Hepatocyte (in vitro differentiated cells): Measurements from ENCODE around the gene ACACA. TPM values are rescaled to one million over a fixed set of nuclear protein-coding genes. Genes with fewer than 3 reads are reported as not detected.

ENCODE experiments used
- DNase-seq: peaks from one replicate; pipeline ENCODE4 v3.0.0-alpha.2; 2016; ENCODE audit warnings: low spot score
- H2AFZ ChIP-seq: fragments of 200-600 bp; sonication (generic); 2 replicates; pipeline ENCODE4 v1.6.0; 2016; ENCODE audit warnings: antibody characterized with exemption, mild to moderate bottlenecking
- H3K27ac ChIP-seq: fragments of 200-600 bp; sonication (generic); 2 replicates; pipeline ENCODE4 v1.5.1; 2016; ENCODE audit warnings: mild to moderate bottlenecking
- H3K27me3 ChIP-seq: fragments of 200-600 bp; sonication (generic); 2 replicates; pipeline ENCODE4 v1.6.1; 2016
- H3K36me3 ChIP-seq: fragments of 200-600 bp; sonication (generic); replicated peaks from 2 replicates; pipeline ENCODE4 v1.5.1; 2016; ENCODE audit warnings: low read depth; ENCODE audit not compliant: insufficient read depth
- H3K4me1 ChIP-seq: fragments of 200-600 bp; sonication (generic); 2 replicates; pipeline ENCODE4 v1.5.1; 2016; ENCODE audit warnings: mild to moderate bottlenecking, moderate library complexity; ENCODE audit not compliant: insufficient read depth
- H3K4me2 ChIP-seq: fragments of 200-600 bp; sonication (generic); 2 replicates; pipeline ENCODE4 v1.6.0; 2016
- H3K4me3 ChIP-seq: fragments of 200-600 bp; sonication (generic); 2 replicates; pipeline ENCODE4 v1.5.1; 2016; ENCODE audit warnings: mild to moderate bottlenecking
- H3K79me2 ChIP-seq: fragments of 200-600 bp; sonication (generic); 2 replicates; pipeline ENCODE4 v1.6.0; 2017; ENCODE audit warnings: mild to moderate bottlenecking
- H3K9me2 ChIP-seq: fragments of 200-600 bp; sonication (generic); replicated peaks from 2 replicates; pipeline ENCODE4 v1.6.0; 2017; ENCODE audit warnings: mild to moderate bottlenecking; ENCODE audit not compliant: insufficient read depth
- H3K9me3 ChIP-seq: fragments of 200-600 bp; sonication (generic); 2 replicates; pipeline ENCODE4 v1.5.1; 2016; ENCODE audit warnings: low read depth, mild to moderate bottlenecking
- H4K20me1 ChIP-seq: fragments of 200-600 bp; sonication (generic); 2 replicates; pipeline ENCODE4 v1.6.0; 2016; ENCODE audit warnings: mild to moderate bottlenecking; ENCODE audit not compliant: insufficient read depth, poor library complexity, severe bottlenecking
- EZH2 ChIP-seq: fragments of 200-600 bp; sonication (generic); IDR thresholded peaks from 2 replicates; pipeline ENCODE4 v1.6.1; 2016; ENCODE audit warnings: antibody characterized with exemption, mild to moderate bottlenecking, borderline replicate concordance
- EZH2phosphoT487 ChIP-seq: fragments of 200-600 bp; sonication (generic); IDR thresholded peaks from one replicate; pipeline ENCODE4 v1.6.1; 2018; ENCODE audit warnings: antibody characterized with exemption, mild to moderate bottlenecking, low read depth, moderate library complexity; ENCODE audit not compliant: unreplicated experiment, severe bottlenecking
- WGBS: methylation state at CpG from one replicate; pipeline ENCODE4 v1.1.6; 2016; ENCODE audit warnings: low lambda C conversion rate; ENCODE audit errors: missing lambda C conversion rate; 5-methylcytosine and 5-hydroxymethylcytosine counted together
- polyA plus RNA-seq: library from polyadenylated mRNA; unstranded; fragments of >200 nt; fragmentation: Nextera tagmentation; extraction: Ambion mirVana; gene quantifications from 2 replicates; pipeline ENCODE4 v1.2.1, GENCODE V29; 2016
- total RNA-seq: library from RNA; depleted of rRNA; stranded (reverse); fragments of >200 nt; gene quantifications from 2 replicates; pipeline ENCODE4 v1.2.3, GENCODE V29; 2014
- TF ChIP-seq, protein P1 (sequence below): fragments of 200-600 bp; sonication (generic); IDR thresholded peaks from 2 replicates; pipeline ENCODE4 v1.5.1; 2016; ENCODE audit warnings: antibody characterized with exemption, mild to moderate bottlenecking; ENCODE audit not compliant: poor library complexity

ACACA gene
- total and polyA plus RNA-seq, 2 experiments from 2014 or later: 37.4 to 53.8 TPM

DNA sequence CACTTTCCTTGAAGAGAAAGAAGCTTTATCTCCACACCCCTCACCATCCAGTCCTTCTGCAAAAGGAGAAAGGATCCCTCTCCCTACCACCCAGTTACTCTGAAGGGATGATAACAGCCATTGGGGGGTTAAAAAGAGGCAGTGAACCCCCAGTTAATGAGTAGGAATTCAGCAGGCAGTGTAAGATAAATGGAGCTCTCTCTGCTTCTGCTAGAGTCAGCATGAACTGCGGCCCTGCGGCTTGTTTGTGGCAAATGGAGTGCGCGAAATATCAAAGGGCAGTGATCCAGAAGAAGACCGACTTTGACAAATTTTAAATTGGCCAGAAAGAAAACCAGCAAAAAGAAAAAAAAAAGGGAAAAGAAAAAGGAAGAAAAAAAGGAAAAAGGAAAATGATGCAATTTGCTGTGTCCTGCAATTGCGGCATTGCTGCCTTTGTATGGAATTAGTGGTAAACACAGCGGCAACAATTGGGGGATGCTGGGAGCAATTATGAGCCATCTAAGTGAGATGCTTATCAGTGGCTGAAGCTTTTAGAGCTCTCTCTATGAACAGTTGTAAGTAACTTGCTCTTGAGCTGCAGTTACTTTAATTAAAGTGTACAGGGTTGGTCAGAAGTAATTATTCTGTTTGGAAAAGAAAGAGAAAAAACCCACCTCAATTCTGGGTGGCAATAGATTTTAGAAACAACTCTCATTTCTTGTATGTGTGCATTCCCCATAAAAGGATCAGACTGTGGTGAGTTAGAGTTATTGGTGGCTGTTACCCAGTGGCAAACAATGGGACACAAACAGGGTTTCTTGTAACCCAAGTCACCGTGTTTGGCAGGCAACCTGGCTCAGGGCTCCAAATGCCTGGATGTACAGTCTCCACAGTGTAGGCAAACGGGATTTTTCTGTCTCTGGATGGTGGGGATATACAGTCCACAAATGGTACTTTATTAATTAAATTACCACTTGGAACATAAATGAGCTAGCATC lies 296.6 kb downstream of the ACACA start:
- Histone ChIP-seq H3K36me3 (no peaks in the 10 kb centered on the region), H3K4me2 (no peak overlapping the region), H3K79me2 (no peaks in the 10 kb centered on the region), H3K9me3 (no peaks in the 10 kb centered on the region), H3K27ac (no peak overlapping the region), H2AFZ (no peak overlapping the region), H3K4me1 (no peaks in the 10 kb centered on the region), H3K4me3 (no peak overlapping the region), H3K27me3 (no peaks in the 10 kb centered on the region), H3K9me2 (no peaks in the 10 kb centered on the region), H4K20me1 (no peaks in the 10 kb centered on the region)
- TF ChIP-seq, protein P1, sequence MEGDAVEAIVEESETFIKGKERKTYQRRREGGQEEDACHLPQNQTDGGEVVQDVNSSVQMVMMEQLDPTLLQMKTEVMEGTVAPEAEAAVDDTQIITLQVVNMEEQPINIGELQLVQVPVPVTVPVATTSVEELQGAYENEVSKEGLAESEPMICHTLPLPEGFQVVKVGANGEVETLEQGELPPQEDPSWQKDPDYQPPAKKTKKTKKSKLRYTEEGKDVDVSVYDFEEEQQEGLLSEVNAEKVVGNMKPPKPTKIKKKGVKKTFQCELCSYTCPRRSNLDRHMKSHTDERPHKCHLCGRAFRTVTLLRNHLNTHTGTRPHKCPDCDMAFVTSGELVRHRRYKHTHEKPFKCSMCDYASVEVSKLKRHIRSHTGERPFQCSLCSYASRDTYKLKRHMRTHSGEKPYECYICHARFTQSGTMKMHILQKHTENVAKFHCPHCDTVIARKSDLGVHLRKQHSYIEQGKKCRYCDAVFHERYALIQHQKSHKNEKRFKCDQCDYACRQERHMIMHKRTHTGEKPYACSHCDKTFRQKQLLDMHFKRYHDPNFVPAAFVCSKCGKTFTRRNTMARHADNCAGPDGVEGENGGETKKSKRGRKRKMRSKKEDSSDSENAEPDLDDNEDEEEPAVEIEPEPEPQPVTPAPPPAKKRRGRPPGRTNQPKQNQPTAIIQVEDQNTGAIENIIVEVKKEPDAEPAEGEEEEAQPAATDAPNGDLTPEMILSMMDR: no peak
- no peak for TF ChIP-seq EZH2
- TF ChIP-seq EZH2phosphoT487: no peak
- DNase-seq: no peak
- 72% methylated on average over 9 of the region's 9 CpGs for WGBS

- Histone ChIP-seq H2AFZ (no peak overlapping the region), H3K4me2 (no peak overlapping the region), H3K79me2 (no peaks in the 10 kb centered on the region), H3K36me3 (no peaks in the 10 kb centered on the region), H3K27ac (no peak overlapping the region), H3K9me2 (no peaks in the 10 kb centered on the region), H3K4me1 (no peaks in the 10 kb centered on the region), H3K27me3 (no peaks in the 10 kb centered on the region), H3K4me3 (no peak overlapping the region), H3K9me3 (no peaks in the 10 kb centered on the region), H4K20me1 (no peaks in the 10 kb centered on the region)
- TF ChIP-seq, protein P1: no peak
- TF ChIP-seq EZH2phosphoT487 (no peak), EZH2 (no peak)
- DNase-seq: no peak
- WGBS: 91% methylated on average over 5 of the region's 5 CpGs
Observed at GRCh38 chr17:37109106-37109505, 297.5 kb downstream of the ACACA start.

GRCh38 chr17:37107406-37108083 lies 299.1 kb downstream of the ACACA start:
- H4K20me1 ChIP-seq: no peaks in the 10 kb centered on the region
- H3K79me2 ChIP-seq: no peaks in the 10 kb centered on the region
- H2AFZ ChIP-seq: no peak overlapping the region
- no peaks in the 10 kb centered on the region for H3K36me3 ChIP-seq
- no peak overlapping the region for H3K4me2 ChIP-seq
- H3K4me3 ChIP-seq: no peak overlapping the region
- H3K27ac ChIP-seq: no peak overlapping the region
- H3K9me3 ChIP-seq: no peaks in the 10 kb centered on the region
- H3K4me1 ChIP-seq: no peaks in the 10 kb centered on the region
- TF ChIP-seq, protein P1: no peak
- TF ChIP-seq EZH2phosphoT487 (no peak), EZH2 (no peak)
- DNase-seq: no peak
- H3K9me2 ChIP-seq: no peaks in the 10 kb centered on the region
- H3K27me3 ChIP-seq: no peaks in the 10 kb centered on the region
- WGBS: 89% methylated on average over 7 of the region's 7 CpGs
